Osteocyte (in vitro differentiated cells): ENCODE data around the gene AIF1. TPM values are rescaled to one million over a fixed set of nuclear protein-coding genes. Genes with fewer than 3 reads are reported as not detected.
A peak's percentile ranks its signal among the peaks of the same experiment; 100 is the strongest.

ENCODE experiments used
- DNase-seq: peaks from one replicate; pipeline ENCODE4 v3.0.0; 2021; ENCODE audit warnings: mixed read lengths; ENCODE audit not compliant: unreplicated experiment; ENCODE audit errors: extremely low spot score
- H3K27ac Mint-ChIP-seq: one replicate; pipeline ENCODE4 v1.8.0; 2021; ENCODE audit warnings: mild to moderate bottlenecking, mixed read lengths; ENCODE audit not compliant: unreplicated experiment
- H3K27me3 Mint-ChIP-seq: one replicate; pipeline ENCODE4 v1.8.0; 2021; ENCODE audit warnings: mixed read lengths; ENCODE audit not compliant: unreplicated experiment
- H3K36me3 Mint-ChIP-seq: one replicate; pipeline ENCODE4 v1.8.0; 2021; ENCODE audit warnings: mixed read lengths; ENCODE audit not compliant: unreplicated experiment
- H3K4me1 Mint-ChIP-seq: one replicate; pipeline ENCODE4 v1.8.0; 2021; ENCODE audit warnings: mixed read lengths; ENCODE audit not compliant: unreplicated experiment
- H3K4me3 Mint-ChIP-seq: one replicate; pipeline ENCODE4 v1.8.0; 2021; ENCODE audit warnings: mild to moderate bottlenecking, moderate library complexity, mixed read lengths; ENCODE audit not compliant: unreplicated experiment
- H3K9me3 Mint-ChIP-seq: one replicate; pipeline ENCODE4 v1.8.0; 2021; ENCODE audit warnings: mixed read lengths; ENCODE audit not compliant: unreplicated experiment
- total RNA-seq: library from RNA; stranded (reverse); gene quantifications from 2 replicates; pipeline ENCODE4 v1.2.1, GENCODE V29; 2021
- TF ChIP-seq, protein P1 (sequence below): fragments of 200-600 bp; sonication (generic); IDR thresholded peaks from 2 replicates; pipeline ENCODE4 v1.5.0; 2021; ENCODE audit warnings: antibody characterized with exemption, mild to moderate bottlenecking, moderate library complexity

AIF1 gene
- total RNA-seq, 1 donor from 2014 or later, result not detected

GRCh38 chr6:31660381-31661261 lies 45.6 kb downstream of the AIF1 start, which contains the start of gene C6orf47:
Gene C6orf47 (minus strand): TSS chr6:31660778. CDS start chr6:31659947, 831 bp downstream.
- peak; percentile 92 for DNase-seq
- Mint-ChIP-seq H3K4me3 (peak within 1 kb of the TSS; percentile 82), H3K4me1 (peaks cover 54% of the 10 kb centered on the region), H3K27ac (peak within 1 kb of the TSS; percentile 92), H3K36me3 (peaks cover 15% of the 10 kb centered on the region), H3K27me3 (no peaks in the 10 kb centered on the region), H3K9me3 (no peaks in the 10 kb centered on the region)
- TF ChIP-seq, protein P1, sequence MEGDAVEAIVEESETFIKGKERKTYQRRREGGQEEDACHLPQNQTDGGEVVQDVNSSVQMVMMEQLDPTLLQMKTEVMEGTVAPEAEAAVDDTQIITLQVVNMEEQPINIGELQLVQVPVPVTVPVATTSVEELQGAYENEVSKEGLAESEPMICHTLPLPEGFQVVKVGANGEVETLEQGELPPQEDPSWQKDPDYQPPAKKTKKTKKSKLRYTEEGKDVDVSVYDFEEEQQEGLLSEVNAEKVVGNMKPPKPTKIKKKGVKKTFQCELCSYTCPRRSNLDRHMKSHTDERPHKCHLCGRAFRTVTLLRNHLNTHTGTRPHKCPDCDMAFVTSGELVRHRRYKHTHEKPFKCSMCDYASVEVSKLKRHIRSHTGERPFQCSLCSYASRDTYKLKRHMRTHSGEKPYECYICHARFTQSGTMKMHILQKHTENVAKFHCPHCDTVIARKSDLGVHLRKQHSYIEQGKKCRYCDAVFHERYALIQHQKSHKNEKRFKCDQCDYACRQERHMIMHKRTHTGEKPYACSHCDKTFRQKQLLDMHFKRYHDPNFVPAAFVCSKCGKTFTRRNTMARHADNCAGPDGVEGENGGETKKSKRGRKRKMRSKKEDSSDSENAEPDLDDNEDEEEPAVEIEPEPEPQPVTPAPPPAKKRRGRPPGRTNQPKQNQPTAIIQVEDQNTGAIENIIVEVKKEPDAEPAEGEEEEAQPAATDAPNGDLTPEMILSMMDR, result no peak

DNA sequence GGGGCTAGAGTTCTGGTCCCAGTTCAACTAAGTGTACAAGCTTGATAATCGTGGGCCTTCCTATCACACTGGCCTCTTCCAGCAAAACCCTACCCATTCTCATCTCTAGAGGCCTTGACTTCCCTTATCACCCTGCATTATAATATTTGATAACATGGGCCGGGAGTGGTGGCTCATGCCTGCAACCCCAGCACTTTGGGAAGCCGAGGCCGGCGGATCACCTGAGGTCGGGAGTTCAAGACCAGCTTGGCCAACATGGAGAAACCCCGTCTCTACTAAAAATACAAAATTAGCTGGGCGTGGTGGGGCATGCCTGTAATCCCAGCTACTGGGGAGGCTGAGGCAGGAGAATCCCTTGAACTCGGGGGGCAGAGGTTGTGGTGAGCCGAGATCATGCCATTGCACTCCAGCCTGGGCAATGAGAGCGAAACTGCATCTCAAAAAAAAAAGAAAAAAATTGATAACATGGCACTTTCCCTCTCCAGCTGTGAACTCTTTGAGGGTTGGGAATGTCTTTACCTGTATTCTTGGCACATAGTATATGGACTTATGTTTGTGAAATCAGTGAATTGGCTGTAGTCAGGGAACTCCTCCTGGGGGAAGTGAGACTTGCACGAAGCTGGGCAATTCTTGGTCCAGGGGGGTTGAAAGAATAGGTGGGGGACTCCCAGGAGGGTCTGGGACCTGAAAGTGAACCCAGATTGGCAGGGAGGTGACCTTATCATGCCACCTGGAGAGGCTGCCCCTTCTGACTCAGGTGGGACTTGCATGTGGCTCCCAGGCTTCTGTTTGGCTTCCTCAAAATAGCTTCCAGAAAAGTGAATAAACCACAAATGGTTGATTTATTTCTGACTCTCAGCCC lies 46.5 kb downstream of the AIF1 start:
- peak overlapping the region; percentile 82 for H3K4me3 Mint-ChIP-seq
- H3K4me1 Mint-ChIP-seq, result peaks cover 61% of the 10 kb centered on the region
- H3K27me3 Mint-ChIP-seq, result no peaks in the 10 kb centered on the region
- H3K9me3 Mint-ChIP-seq, result no peaks in the 10 kb centered on the region
- peaks cover 12% of the 10 kb centered on the region for H3K36me3 Mint-ChIP-seq
- TF ChIP-seq, protein P1, result no peak
- DNase-seq, result no peak
- peak overlapping the region; percentile 92 for H3K27ac Mint-ChIP-seq

GRCh38 chr6:31662124-31662723 lies 47.2 kb downstream of the AIF1 start:
- peak overlapping the region; percentile 44 for H3K4me3 Mint-ChIP-seq
- no peaks in the 10 kb centered on the region for H3K9me3 Mint-ChIP-seq
- no peak for DNase-seq
- H3K27ac Mint-ChIP-seq, result peak overlapping the region; percentile 41
- H3K4me1 Mint-ChIP-seq, result peaks cover 66% of the 10 kb centered on the region
- TF ChIP-seq, protein P1, result no peak
- H3K36me3 Mint-ChIP-seq, result peaks cover 12% of the 10 kb centered on the region
- H3K27me3 Mint-ChIP-seq, result no peaks in the 10 kb centered on the region

DNA sequence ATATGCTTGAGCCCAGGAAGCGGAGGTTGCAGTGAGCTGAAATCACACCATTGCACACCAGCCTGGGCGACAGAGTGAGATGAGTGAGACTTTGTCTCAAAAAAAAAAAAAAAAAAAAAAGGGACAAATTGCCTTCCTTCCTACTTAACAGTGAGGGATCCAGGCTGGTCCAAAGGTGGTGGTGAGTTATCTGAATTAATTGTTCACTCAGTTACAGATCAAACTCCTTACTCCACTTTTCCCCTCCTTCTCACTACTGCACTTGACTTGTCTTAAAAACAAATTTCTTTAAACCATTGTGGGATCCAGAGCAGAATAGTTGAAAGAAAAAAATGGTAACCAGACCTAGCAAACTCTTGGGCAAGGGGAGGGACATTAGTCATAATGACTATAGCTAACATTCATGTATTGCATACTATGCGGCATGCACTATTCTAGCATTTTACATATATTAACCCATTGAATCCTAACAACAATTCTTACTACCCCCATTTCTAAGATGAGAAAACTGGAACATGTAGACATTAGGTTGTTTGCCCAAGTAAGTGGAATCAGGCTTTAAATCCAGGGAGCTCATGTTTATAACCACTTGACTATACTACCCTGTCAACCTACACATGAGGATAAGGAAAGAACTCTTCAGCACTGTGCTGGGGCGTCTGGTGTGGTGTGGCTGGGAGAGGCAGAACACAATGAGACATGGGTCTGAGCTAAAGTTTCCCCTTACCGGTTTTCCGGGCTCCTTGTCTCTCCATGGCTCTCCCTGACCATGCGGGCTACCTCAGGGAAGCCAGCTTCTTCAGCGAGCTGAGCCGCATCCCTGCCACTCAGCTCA lies 48.3 kb downstream of the AIF1 start:
- Mint-ChIP-seq H3K4me3 (peak overlapping the region; percentile 95), H3K4me1 (peaks cover 64% of the 10 kb centered on the region), H3K27me3 (no peaks in the 10 kb centered on the region), H3K9me3 (no peaks in the 10 kb centered on the region), H3K27ac (peak overlapping the region; percentile 96), H3K36me3 (peaks cover 18% of the 10 kb centered on the region)
- TF ChIP-seq, protein P1, result no peak
- no peak for DNase-seq
